Osteocyte (in vitro differentiated cells): ENCODE measurements around the gene GABRD. TPM values are rescaled to one million over a fixed set of nuclear protein-coding genes. Genes with fewer than 3 reads are reported as not detected.

ENCODE experiments used
- DNase-seq: peaks from one replicate; pipeline ENCODE4 v3.0.0; 2021; ENCODE audit warnings: mixed read lengths; ENCODE audit not compliant: unreplicated experiment; ENCODE audit errors: extremely low spot score
- H3K27ac Mint-ChIP-seq: one replicate; pipeline ENCODE4 v1.8.0; 2021; ENCODE audit warnings: mild to moderate bottlenecking, mixed read lengths; ENCODE audit not compliant: unreplicated experiment
- H3K27me3 Mint-ChIP-seq: one replicate; pipeline ENCODE4 v1.8.0; 2021; ENCODE audit warnings: mixed read lengths; ENCODE audit not compliant: unreplicated experiment
- H3K36me3 Mint-ChIP-seq: one replicate; pipeline ENCODE4 v1.8.0; 2021; ENCODE audit warnings: mixed read lengths; ENCODE audit not compliant: unreplicated experiment
- H3K4me1 Mint-ChIP-seq: one replicate; pipeline ENCODE4 v1.8.0; 2021; ENCODE audit warnings: mixed read lengths; ENCODE audit not compliant: unreplicated experiment
- H3K4me3 Mint-ChIP-seq: one replicate; pipeline ENCODE4 v1.8.0; 2021; ENCODE audit warnings: mild to moderate bottlenecking, moderate library complexity, mixed read lengths; ENCODE audit not compliant: unreplicated experiment
- H3K9me3 Mint-ChIP-seq: one replicate; pipeline ENCODE4 v1.8.0; 2021; ENCODE audit warnings: mixed read lengths; ENCODE audit not compliant: unreplicated experiment
- total RNA-seq: library from RNA; stranded (reverse); gene quantifications from 2 replicates; pipeline ENCODE4 v1.2.1, GENCODE V29; 2021
- TF ChIP-seq, protein P1 (sequence below): fragments of 200-600 bp; sonication (generic); IDR thresholded peaks from 2 replicates; pipeline ENCODE4 v1.5.0; 2021; ENCODE audit warnings: antibody characterized with exemption, mild to moderate bottlenecking, moderate library complexity

The GABRD gene
- total RNA-seq, 1 donor from 2014 or later: not detected

- H3K4me3 Mint-ChIP-seq: no peak overlapping the region
- TF ChIP-seq, protein P1, sequence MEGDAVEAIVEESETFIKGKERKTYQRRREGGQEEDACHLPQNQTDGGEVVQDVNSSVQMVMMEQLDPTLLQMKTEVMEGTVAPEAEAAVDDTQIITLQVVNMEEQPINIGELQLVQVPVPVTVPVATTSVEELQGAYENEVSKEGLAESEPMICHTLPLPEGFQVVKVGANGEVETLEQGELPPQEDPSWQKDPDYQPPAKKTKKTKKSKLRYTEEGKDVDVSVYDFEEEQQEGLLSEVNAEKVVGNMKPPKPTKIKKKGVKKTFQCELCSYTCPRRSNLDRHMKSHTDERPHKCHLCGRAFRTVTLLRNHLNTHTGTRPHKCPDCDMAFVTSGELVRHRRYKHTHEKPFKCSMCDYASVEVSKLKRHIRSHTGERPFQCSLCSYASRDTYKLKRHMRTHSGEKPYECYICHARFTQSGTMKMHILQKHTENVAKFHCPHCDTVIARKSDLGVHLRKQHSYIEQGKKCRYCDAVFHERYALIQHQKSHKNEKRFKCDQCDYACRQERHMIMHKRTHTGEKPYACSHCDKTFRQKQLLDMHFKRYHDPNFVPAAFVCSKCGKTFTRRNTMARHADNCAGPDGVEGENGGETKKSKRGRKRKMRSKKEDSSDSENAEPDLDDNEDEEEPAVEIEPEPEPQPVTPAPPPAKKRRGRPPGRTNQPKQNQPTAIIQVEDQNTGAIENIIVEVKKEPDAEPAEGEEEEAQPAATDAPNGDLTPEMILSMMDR: no peak
- peaks cover 72% of the 10 kb centered on the region for H3K27me3 Mint-ChIP-seq
- no peak overlapping the region for H3K27ac Mint-ChIP-seq
- H3K9me3 Mint-ChIP-seq: no peaks in the 10 kb centered on the region
- peaks cover 3% of the 10 kb centered on the region for H3K4me1 Mint-ChIP-seq
- H3K36me3 Mint-ChIP-seq: no peaks in the 10 kb centered on the region
- DNase-seq: no peak
These were observed 4.1 kb upstream of the GABRD start for GRCh38 chr1:2014741-2015735.

DNA sequence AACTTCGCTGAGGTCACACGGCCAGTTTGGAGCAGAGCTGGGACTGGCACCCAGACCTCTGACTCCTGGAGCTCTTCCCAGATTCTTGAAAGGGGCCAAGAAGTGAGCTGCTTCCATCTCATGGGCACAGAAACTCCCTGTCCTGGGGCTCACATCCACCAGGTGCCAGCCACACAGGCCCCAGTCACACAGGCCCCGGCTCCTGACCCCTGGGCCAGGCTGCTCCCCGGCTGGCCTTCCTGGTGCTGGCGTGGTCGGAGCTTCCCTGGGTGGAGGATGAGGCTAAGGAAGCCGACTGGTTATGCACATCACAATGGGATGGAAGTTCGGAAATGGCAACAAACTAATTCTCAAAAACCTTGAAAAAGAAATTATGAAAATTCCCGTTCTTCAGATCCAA, 3.0 kb upstream of the GABRD start:
- Mint-ChIP-seq H3K9me3 (no peaks in the 10 kb centered on the region), H3K4me1 (peaks cover 3% of the 10 kb centered on the region), H3K27me3 (peaks cover 77% of the 10 kb centered on the region), H3K27ac (no peak overlapping the region), H3K4me3 (no peak overlapping the region), H3K36me3 (no peaks in the 10 kb centered on the region)
- TF ChIP-seq, protein P1: no peak
- no peak for DNase-seq

DNA sequence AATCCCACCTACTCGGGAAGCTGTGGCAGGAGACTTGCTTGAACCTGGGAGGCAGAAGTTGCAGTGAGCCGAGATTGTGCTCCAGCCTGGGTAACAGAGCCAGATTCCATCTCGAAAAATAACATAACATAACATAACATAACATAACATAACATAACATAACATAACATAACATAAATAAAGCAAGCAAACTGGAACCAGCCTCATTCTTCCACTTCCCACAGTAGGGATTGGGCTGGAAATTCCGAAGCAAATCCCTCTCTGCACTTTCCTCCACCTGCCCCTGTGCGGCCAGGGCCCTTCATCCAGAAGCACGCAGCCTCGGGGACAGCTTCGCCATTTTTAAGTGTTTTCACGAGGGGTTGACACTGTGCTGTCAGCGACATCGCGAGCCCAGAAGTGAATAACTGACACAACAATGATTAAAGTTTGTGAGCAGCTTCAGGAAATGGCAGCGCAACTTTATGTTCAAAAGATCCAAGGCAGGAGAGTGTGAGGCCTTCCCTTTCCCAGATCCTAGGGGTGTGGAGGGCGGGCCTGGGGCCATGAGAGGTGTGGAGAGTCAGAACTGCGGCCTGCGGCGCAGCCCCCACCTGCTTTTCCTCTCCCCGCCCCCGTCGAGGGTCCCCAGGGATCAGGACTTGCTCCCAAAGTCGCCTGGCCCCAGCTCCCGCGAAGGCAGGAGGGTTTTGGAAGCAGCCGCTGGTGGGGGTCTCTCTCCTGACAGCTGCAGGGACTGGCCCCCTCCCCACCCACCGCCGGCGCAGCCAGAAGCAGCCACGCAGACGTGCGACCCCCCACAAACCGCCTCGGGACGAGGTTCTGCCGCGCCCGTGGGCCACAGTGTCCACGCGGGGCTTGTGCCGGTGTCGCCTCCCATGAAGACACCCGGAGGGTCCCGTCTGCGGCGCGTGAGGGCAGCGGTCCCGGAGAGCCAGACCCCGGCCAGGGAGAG, 651 bp upstream of the GABRD start:
- Mint-ChIP-seq H3K4me3 (peak overlapping the region; percentile 18), H3K9me3 (no peaks in the 10 kb centered on the region), H3K27me3 (peaks cover 70% of the 10 kb centered on the region), H3K27ac (no peak overlapping the region), H3K36me3 (no peaks in the 10 kb centered on the region), H3K4me1 (peaks cover 3% of the 10 kb centered on the region)
- DNase-seq: no peak
- TF ChIP-seq, protein P1: no peak

DNA sequence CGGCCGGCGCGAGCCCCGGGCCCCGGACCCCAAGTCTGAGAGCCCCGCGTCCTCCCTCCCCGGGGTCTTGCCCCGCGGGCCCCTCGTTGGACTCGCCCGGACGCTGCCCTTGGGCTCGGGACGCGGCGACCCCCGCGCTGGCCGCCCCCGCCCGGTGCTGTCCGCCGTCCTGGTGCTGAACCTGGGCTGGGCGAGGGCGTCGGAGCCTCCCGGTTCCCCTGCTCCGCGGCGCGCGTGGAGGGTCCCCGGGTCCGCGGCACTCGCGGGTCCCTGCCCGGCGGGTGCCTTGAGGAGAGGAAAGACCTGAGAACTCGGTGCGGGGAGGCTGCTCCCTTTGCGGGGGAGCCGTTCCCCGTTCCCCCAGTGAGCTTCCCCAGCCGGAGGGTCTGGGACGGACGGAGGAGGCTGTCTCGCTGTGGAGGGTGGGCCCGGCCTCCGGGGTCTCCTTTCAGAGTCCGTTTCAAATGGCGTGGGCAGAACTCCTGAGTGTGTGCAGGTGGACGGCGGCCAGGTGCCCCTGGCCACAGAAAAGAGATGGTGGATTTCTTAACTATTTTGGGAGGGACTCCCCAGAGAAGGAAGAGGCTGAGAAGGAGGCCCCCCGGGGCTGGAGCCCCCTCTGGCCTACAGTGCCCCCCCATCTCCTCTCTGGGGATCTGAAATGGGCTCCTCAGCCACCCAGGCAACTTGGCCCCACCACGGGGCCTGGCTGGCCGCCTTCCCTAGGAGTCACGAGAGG, 595 bp downstream of the GABRD start:
- Mint-ChIP-seq H3K36me3 (no peaks in the 10 kb centered on the region), H3K4me1 (peaks cover 3% of the 10 kb centered on the region), H3K27ac (no peak overlapping the region), H3K4me3 (no peak overlapping the region), H3K27me3 (peaks cover 60% of the 10 kb centered on the region), H3K9me3 (no peaks in the 10 kb centered on the region)
- TF ChIP-seq, protein P1: no peak
- DNase-seq: no peak
